GM20000 (cell line): ENCODE data around the gene CDX2.

Experiments
- DNase-seq: peaks from one replicate; pipeline ENCODE4 v3.0.0; 2012; ENCODE audit warnings: low spot score
- TF ChIP-seq, protein P1 (sequence below): IDR thresholded peaks from 2 replicates; pipeline ENCODE4 v1.5.1; 2012; ENCODE audit warnings: mild to moderate bottlenecking, control low read depth; ENCODE audit errors: extremely low read depth, missing control alignments

CDX2 gene

DNA sequence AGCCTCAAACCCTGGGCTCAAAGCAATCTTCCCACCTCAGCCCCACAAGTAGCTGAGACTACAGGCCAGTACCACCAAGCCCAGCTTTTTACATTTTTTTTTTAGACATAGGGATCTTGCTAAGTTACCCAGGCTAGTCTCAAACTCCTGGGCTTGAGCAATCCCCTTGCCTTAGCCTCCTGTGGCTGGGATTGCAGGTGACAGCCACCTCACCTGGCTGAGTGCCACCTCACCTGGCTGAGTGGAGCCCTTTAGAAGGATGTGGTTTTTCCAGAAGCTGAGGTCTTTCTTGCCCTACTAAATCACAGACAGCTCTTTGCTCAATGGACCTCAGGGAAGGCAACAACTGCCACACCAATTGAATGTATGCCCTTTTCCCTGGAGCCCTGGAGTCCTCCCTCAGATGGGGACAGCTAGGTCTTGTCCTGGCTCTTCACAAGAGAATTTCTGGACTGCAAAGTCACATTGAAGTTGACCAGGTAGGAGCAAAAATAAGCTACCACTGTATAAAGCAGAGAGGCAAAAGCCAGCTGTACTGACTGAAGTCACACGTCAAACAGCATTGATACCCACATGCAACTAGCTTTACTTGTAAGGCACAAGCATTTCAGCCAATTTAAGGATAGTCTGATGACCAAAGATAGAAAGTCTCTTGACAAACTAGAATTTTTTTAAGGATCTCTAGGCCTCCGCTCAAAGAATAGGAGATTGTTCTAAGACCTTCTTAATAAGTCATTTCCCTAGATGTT lies 35.4 kb downstream of the CDX2 start:
- DNase-seq: no peak
- TF ChIP-seq, protein P1, sequence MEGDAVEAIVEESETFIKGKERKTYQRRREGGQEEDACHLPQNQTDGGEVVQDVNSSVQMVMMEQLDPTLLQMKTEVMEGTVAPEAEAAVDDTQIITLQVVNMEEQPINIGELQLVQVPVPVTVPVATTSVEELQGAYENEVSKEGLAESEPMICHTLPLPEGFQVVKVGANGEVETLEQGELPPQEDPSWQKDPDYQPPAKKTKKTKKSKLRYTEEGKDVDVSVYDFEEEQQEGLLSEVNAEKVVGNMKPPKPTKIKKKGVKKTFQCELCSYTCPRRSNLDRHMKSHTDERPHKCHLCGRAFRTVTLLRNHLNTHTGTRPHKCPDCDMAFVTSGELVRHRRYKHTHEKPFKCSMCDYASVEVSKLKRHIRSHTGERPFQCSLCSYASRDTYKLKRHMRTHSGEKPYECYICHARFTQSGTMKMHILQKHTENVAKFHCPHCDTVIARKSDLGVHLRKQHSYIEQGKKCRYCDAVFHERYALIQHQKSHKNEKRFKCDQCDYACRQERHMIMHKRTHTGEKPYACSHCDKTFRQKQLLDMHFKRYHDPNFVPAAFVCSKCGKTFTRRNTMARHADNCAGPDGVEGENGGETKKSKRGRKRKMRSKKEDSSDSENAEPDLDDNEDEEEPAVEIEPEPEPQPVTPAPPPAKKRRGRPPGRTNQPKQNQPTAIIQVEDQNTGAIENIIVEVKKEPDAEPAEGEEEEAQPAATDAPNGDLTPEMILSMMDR: no peak

DNA sequence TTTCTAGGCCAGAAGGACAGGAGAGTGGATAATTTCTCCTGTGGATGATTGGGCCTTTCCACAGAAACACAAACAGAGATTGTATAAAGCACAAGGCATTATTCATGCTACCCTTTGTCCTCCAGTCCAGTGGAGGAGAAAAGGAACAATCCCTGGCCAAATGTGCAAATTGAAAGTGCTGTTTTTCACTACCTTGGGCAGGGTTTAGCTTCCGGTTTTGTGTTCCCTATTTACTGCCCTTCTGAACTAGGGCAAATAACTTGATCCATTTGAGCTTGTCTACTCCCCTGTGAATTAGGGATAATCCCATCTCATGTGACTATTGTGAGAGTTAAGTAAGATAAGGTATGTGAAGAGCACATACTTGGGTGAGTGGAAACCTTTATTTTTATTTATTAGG lies 36.0 kb downstream of the CDX2 start:
- TF ChIP-seq, protein P1: no peak
- DNase-seq: no peak

DNA sequence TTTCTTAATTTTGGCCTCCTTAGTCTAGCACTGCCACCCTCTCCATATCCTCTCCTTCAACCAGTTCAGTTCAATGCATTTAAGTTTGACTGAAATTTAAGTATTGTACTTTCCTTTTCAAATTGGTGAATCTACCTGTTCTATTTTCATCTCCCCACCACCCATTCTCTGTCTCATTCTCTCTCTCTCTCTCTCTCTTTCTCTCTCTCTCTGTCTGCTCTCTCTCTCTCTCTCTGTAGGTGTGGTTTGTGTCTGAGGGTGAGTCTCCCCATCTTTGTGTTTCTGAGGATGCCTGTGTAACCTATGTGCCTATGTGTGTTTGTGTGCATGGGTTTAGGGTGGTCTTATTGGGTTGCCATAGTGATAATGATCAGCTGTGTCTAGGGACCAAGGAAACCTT lies 39.2 kb downstream of the CDX2 start:
- TF ChIP-seq, protein P1: no peak
- DNase-seq: no peak

DNA sequence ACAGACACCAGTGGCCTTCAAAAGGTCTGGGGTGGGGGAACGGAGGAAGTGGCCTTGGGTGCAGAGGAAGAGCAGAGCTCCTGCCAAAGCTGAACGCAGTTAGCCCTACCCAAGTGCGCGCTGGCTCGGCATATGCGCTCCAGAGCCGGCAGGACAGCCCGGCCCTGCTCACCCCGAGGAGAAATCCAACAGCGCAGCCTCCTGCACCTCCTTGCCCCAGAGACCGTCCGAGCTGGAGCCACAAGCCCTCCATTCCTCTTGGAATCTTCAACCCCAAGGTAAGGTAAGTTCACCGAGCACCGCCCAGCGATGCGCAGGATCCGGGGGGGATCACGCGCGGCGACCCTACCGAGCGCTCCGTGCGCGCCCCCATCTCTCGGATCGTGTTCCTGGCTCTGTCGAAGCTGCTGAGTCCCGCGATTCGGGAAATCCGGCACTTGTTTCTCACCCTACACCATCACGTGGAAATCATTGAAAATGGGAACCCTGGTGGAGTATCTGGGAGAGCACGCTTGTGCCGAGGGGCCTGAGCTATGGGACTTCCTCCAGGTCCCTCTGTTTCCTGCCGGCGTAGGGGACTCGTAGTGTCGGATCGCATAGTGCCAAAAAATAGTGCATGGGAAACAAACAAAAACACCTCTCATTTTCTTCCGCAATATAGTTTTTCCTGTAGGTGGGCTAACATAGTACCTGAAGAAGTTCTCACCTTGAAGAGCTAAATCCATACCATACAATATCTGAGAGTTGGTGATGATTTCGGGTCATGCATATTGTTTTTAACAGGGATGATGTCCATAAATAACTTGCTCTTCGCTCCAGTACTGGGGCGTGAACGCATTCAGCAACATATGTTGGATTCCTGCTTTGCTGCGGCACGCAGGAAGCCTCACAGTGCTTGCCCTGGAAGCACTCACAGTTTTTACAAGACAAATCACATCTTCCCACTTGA lies 40.0 kb downstream of the CDX2 start:
- DNase-seq: no peak
- TF ChIP-seq, protein P1: no peak

DNA sequence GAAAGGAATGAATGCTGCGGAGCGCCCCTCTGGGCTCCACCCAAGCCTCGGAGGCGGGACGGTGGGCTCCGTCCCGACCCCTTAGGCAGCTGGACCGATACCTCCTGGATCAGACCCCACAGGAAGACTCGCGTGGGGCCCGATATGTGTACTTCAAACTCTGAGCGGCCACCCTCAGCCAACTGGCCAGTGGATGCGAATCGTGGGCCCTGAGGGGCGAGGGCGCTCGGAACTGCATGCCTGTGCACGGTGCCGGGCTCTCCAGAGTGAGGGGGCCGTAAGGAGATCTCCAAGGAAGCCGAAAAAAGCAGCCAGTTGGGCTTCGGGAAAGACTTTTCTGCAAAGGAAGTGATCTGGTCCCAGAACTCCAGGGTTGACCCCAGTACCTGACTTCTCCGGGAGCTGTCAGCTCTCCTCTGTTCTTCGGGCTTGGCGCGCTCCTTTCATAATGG lies 40.7 kb downstream of the CDX2 start:
- DNase-seq: no peak

DNA sequence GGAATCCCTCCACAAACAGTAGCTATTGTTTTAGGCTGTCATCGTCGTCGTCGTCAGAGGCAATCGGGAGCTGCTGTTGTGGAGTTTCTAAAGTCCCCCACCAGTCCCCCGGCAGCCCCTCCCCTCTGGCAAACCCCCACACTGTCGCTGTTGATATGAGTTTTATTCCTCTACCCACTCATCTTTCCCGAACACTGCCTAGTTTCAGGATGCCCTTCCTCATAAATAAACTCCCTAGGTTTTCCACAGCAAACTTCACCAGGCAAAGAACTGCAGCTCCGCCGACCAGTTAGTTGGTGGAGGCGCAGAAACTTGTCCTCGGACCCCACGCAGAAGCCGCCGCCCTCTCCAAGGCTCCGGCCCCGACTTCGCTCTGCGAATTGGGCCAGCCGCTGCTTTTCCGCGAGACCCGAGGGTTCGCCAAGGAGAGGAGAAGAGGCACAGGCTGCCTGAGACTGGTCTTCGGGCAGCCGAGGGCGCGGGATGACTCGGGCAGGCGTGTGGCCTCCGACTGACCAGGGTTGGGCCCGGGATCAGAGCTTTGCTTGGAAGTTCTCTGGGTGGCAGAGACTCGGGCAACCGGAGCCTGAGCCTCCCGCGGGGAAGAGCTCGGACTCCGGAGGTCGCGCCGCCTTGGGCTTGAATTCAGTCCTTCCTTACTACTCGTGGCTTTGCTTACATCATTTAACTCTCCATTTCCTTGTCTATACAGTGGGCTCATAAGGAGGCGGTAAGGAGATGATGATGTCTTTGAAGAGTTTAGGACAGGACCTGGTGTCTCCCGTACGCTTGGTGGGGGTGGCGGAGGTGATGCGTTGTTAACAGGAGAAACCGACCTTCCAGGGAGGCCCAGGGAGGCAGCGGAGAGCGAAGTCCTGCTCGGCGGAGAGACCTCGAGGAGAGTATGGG lies 41.4 kb downstream of the CDX2 start:
- TF ChIP-seq, protein P1: no peak
- no peak for DNase-seq

More for the DNA sequence above, 40.7 kb downstream of the CDX2 start:
- TF ChIP-seq, protein P1: no peak
